ENCODE results near the gene PTPRM. TPM values are rescaled to one million over a fixed set of nuclear protein-coding genes. Genes with fewer than 3 reads are reported as not detected.

The PTPRM gene
- polyA plus RNA-seq, 3 donors: 0.04 to 2.1 (median 0.66) TPM

DNA sequence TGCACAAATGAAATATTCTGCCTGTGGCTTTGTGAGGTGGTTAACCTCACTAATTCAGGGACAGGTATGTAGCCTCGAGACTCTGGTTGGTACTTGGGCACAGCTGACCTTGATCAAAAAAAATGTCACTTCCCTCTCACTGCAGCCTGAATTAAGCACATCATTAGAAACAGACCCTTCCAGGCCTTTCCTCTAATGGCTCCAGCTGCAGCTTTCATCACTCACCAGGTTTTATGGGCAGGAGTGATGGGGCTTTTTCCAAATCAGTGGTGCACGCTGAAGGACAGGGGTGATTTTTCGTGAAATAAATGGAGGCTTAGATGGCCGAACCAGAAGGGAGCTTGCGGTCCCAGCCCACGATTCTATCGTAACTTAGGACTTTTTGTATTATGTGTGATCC is 829.1 kb downstream of the PTPRM start:
- Histone ChIP-seq H3K9ac (ENCODE audit: insufficient read depth, low read length, poor library complexity, severe bottlenecking) (no peak overlapping the region), H3K79me2 (ENCODE audit: insufficient read depth, low read length) (no peaks in the 10 kb centered on the region), H4K20me1 (ENCODE audit: insufficient read depth, low read length) (no peaks in the 10 kb centered on the region), H3K4me1 (ENCODE audit: control insufficient read depth in 1 of 2, insufficient read depth in 2 of 2, low read length in 2 of 2) (no peaks in the 10 kb centered on the region), H3K27ac (ENCODE audit: low read depth in 1 of 2, low read length in 2 of 2) (no peak overlapping the region), H3K4me3 (replicated peaks in 1 of 3; ENCODE audit: low read depth in 2 of 3, low read length in 3 of 3) (no peak overlapping the region), H2AFZ (ENCODE audit: insufficient read depth, low read depth, low read length, poor library complexity, severe bottlenecking) (no peak overlapping the region), H3K27me3 (ENCODE audit: control insufficient read depth in 2 of 2, insufficient read depth in 2 of 2, low read length in 2 of 2) (no peaks in the 10 kb centered on the region), H3K36me3 (replicated peaks in 1 of 2; ENCODE audit: control insufficient read depth in 1 of 2, insufficient read depth in 2 of 2, low read length in 2 of 2) (no peaks in the 10 kb centered on the region), H3K4me2 (replicated peaks; ENCODE audit: extremely low read depth, low read length, poor library complexity, severe bottlenecking) (no peak overlapping the region), H3K9me3 (replicated peaks in 1 of 2; ENCODE audit: control insufficient read depth in 1 of 2, insufficient read depth in 1 of 2, low read length in 2 of 2) (no peaks in the 10 kb centered on the region)
- Mint-ChIP-seq H3K4me1 (no peaks in the 10 kb centered on the region), H3K36me3 (no peaks in the 10 kb centered on the region), H3K27me3 (ENCODE audit: low read depth in 3 of 3) (peaks cover 1% of the 10 kb centered on the region in 3 donors), H3K9me3 (no peaks in the 10 kb centered on the region), H3K27ac (peak overlapping the region in 1 of 7 donors; percentile 29), H3K4me3 (no peak overlapping the region)
- WGBS (ENCODE audit: insufficient coverage): 98% methylated on average over 6 of the region's 7 CpGs
- TF ChIP-seq CTCF (IDR thresholded peaks at IDR 0.05): no peak
- intact Hi-C loops (cut with micrococcal nuclease): no loop called here
- no peak for DNase-seq

DNA sequence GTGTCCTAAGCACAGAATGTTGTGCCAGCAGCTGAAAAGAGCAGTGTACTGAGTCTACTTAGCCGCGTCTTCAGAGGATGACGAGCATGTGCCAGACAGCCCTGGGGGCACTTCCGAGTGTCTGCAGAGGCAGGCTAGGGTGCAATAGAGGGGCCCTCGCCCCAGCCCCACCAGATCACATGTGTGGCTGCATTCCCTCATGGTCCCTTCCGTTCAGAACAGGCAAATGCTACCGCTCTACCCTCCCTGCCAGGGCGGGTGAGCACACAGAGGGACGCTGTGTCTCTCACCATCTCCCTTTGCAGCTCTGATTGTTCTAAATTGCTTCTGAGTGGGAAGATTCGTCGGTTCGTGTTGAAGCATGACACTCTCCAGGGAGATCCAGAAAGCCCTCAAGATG is 829.9 kb downstream of the PTPRM start:
- no peaks in the 10 kb centered on the region for H3K36me3 ChIP-seq (replicated peaks in 1 of 2; ENCODE audit: control insufficient read depth in 1 of 2, insufficient read depth in 2 of 2, low read length in 2 of 2)
- H3K9me3 Mint-ChIP-seq: no peaks in the 10 kb centered on the region
- no peak overlapping the region for H2AFZ ChIP-seq (ENCODE audit: insufficient read depth, low read depth, low read length, poor library complexity, severe bottlenecking)
- no peak overlapping the region for H3K4me2 ChIP-seq (replicated peaks; ENCODE audit: extremely low read depth, low read length, poor library complexity, severe bottlenecking)
- H3K4me3 ChIP-seq (replicated peaks in 1 of 3; ENCODE audit: low read depth in 2 of 3, low read length in 3 of 3): no peak overlapping the region
- no peaks in the 10 kb centered on the region for H3K4me1 ChIP-seq (ENCODE audit: control insufficient read depth in 1 of 2, insufficient read depth in 2 of 2, low read length in 2 of 2)
- DNase-seq: no peak
- no peaks in the 10 kb centered on the region for H3K79me2 ChIP-seq (ENCODE audit: insufficient read depth, low read length)
- peaks cover 1% of the 10 kb centered on the region in 3 donors for H3K27me3 Mint-ChIP-seq (ENCODE audit: low read depth in 3 of 3)
- H3K4me1 Mint-ChIP-seq: no peaks in the 10 kb centered on the region
- H3K27ac ChIP-seq (ENCODE audit: low read depth in 1 of 2, low read length in 2 of 2): no peak overlapping the region
- no peak overlapping the region for H3K9ac ChIP-seq (ENCODE audit: insufficient read depth, low read length, poor library complexity, severe bottlenecking)
- 86% methylated on average over 8 of the region's 12 CpGs for WGBS (ENCODE audit: insufficient coverage)
- no peaks in the 10 kb centered on the region for H3K9me3 ChIP-seq (replicated peaks in 1 of 2; ENCODE audit: control insufficient read depth in 1 of 2, insufficient read depth in 1 of 2, low read length in 2 of 2)
- H3K27me3 ChIP-seq (ENCODE audit: control insufficient read depth in 2 of 2, insufficient read depth in 2 of 2, low read length in 2 of 2): no peaks in the 10 kb centered on the region
- no peak overlapping the region for H3K4me3 Mint-ChIP-seq
- H3K27ac Mint-ChIP-seq: no peak overlapping the region
- H3K36me3 Mint-ChIP-seq: no peaks in the 10 kb centered on the region
- no peak for TF ChIP-seq CTCF (IDR thresholded peaks at IDR 0.05)
- intact Hi-C loops (cut with micrococcal nuclease): no loop called here
- H4K20me1 ChIP-seq (ENCODE audit: insufficient read depth, low read length): no peaks in the 10 kb centered on the region
